K562 (cell line): ENCODE measurements around the gene DPM2. TPM values are rescaled to one million over a fixed set of nuclear protein-coding genes. Genes with fewer than 3 reads are reported as not detected.

Experiments used
- ARID3B ChIP-seq: fragments of 250-450 bp; sonication (Bioruptor Pico); IDR thresholded peaks from 2 replicates; pipeline ENCODE4 v1.4.0; 2020; ENCODE audit warnings: borderline replicate concordance
- ARID4B ChIP-seq: sonication (generic); formaldehyde crosslinking; IDR thresholded peaks from 2 replicates; pipeline ENCODE4 v1.8.0; 2022; ENCODE audit warnings: mild to moderate bottlenecking, missing genetic modification reagents
- EZH2 ChIP-seq: IDR thresholded peaks from 2 replicates; pipeline ENCODE4 v1.6.1; 2012; ENCODE audit warnings: low read depth, mild to moderate bottlenecking, inconsistent platforms, low read length, borderline replicate concordance
- FOS ChIP-seq: IDR thresholded peaks from 3 replicates; pipeline ENCODE4 v1.6.1; 2011; ENCODE audit not compliant: insufficient read length; ENCODE audit errors: extremely low read depth
- HDAC2 ChIP-seq: fragments of 450-650 bp; IDR thresholded peaks from 2 replicates; pipeline ENCODE4 v1.6.1; 2016; ENCODE audit warnings: mild to moderate bottlenecking
- IFI16 ChIP-seq: fragments of 250-450 bp; sonication (Bioruptor Pico); IDR thresholded peaks from 2 replicates; pipeline ENCODE4 v2.1.2; 2022; ENCODE audit warnings: mild to moderate bottlenecking, inconsistent platforms
- MNT ChIP-seq, 2 experiments: fragments of 450-650 bp; conservative IDR thresholded peaks; 2 replicates each; pipeline ENCODE4 v1.6.1; 2017; ENCODE audit warnings: mild to moderate bottlenecking in 2 of 2, moderate library complexity in 2 of 2
- MXI1 ChIP-seq: IDR thresholded peaks from 2 replicates; pipeline ENCODE4 v1.6.1; 2011; ENCODE audit warnings: low read depth, mild to moderate bottlenecking, improper control_type of control experiment, low read length
- NR2C1 ChIP-seq, 2 experiments: fragments of 450-650 bp; IDR thresholded peaks; 2 replicates each; pipeline ENCODE4 v1.6.1; 2017; ENCODE audit warnings: mild to moderate bottlenecking in 2 of 2, antibody characterized with exemption in 1 of 2, inconsistent platforms in 1 of 2, missing compliant biosample characterization in 1 of 2, missing genetic modification characterization in 1 of 2
- PRPF4 ChIP-seq: fragments of 200-400 bp; formaldehyde crosslinking; IDR thresholded peaks from one replicate; pipeline ENCODE4 v1.6.1; 2017; ENCODE audit warnings: low read length, low read depth, mild to moderate bottlenecking; ENCODE audit not compliant: insufficient read depth, poor library complexity, severe bottlenecking
- RNF2 ChIP-seq: sonication (generic); IDR thresholded peaks from 2 replicates; pipeline ENCODE4 v1.6.1; 2016
- TBL1XR1 ChIP-seq, 2 experiments: IDR thresholded peaks; 2 replicates each; pipeline ENCODE4 v1.6.1; 2012; ENCODE audit warnings: improper control_type of control experiment in 2 of 2, low read length in 2 of 2, mild to moderate bottlenecking in 1 of 2
- TGIF2 ChIP-seq: sonication (generic); formaldehyde crosslinking; IDR thresholded peaks from 2 replicates; pipeline ENCODE4 v1.8.1; 2022; ENCODE audit warnings: mild to moderate bottlenecking, missing genetic modification reagents, moderate library complexity
- THRB ChIP-seq: fragments of 450-650 bp; formaldehyde crosslinking; conservative IDR thresholded peaks from 2 replicates; pipeline ENCODE4 v1.4.0; 2022; ENCODE audit warnings: mild to moderate bottlenecking, missing genetic modification characterization
- USF1 ChIP-seq: sonication (generic); formaldehyde crosslinking; IDR thresholded peaks from 2 replicates; pipeline ENCODE4 v1.9.0; 2022; ENCODE audit warnings: mild to moderate bottlenecking, missing genetic modification reagents
- ZBTB26 ChIP-seq: fragments of 450-650 bp; formaldehyde crosslinking; IDR thresholded peaks from 2 replicates; pipeline ENCODE4 v1.4.0; 2022; ENCODE audit warnings: missing genetic modification characterization
- ZC3H4 ChIP-seq: sonication (generic); formaldehyde crosslinking; IDR thresholded peaks from 2 replicates; pipeline ENCODE4 v1.9.0; 2021; ENCODE audit warnings: missing genetic modification reagents, borderline replicate concordance
- polyA plus RNA-seq, 8 experiments: library from polyadenylated mRNA; depleted of rRNA in 4 of 8; stranded (reverse) in 5 of 8; unstranded in 3 of 8; fragments of >200 nt; fragmentation: Nextera tagmentation in 2 of 8; fragmentation: Illumina TruSeq in 1 of 8; extraction: Ambion mirVana in 2 of 8; extraction: Trizol in 1 of 8; gene quantifications; 2 replicates each; pipeline versions ENCODE4 v1.2.1 to v1.2.3, GENCODE V29; 2011 to 2014; ENCODE audit warnings: inconsistent platforms in 1 of 8, missing spikeins in 1 of 8
- total RNA-seq, 7 experiments: library from RNA; depleted of rRNA in 6 of 7; stranded (reverse); fragments of >200 nt in 6 of 7; fragmentation: Illumina TruSeq in 2 of 7; extraction: Trizol in 2 of 7; gene quantifications; 2 replicates each; pipeline versions ENCODE4 v1.2.1 to v1.2.3, GENCODE V29; 2011 to 2021; ENCODE audit warnings: low replicate concordance in 1 of 7

Gene DPM2
- total and polyA plus RNA-seq, 9 of the 15 experiments (the other 6 are each of a cell fraction or from before 2014, with no cell fraction given), result 43.5 to 126 (median 71.1) TPM

- TF ChIP-seq THRB (CRISPR knock-in tag) (no peak), MNT (conservative IDR thresholded peaks at IDR 0.05) (no peak), EZH2 (no peak), USF1 (no peak), ZC3H4 (no peak), HDAC2 (peak; percentile 52; the same call in 1 of the 2 replicates), FOS (no peak), ARID3B (CRISPR knock-in tag) (no peak), ARID4B (CRISPR knock-in tag) (peak; percentile 55), TGIF2 (CRISPR knock-in tag) (no peak), TBL1XR1 (IDR thresholded peaks at IDR 0.05; ENCODE audit: low read length in 2 of 2) (0 out of 4 replicates have a peak, but pooled peaks of 1 of the 2 experiments have one; percentile 33), PRPF4 (no peak), NR2C1 (IDR thresholded peaks at IDR 0.05) (no peak), NR2C1 (tag; IDR thresholded peaks at IDR 0.05) (no peak), RNF2 (no peak), ZBTB26 (CRISPR knock-in tag) (no peak), MXI1 (no peak), IFI16 (CRISPR knock-in tag) (no peak)
Observed at GRCh38 chr9:127935765-127936221, 1.9 kb downstream of the DPM2 start (continued).
